HAP-1 (cell line): ENCODE data around the gene CIB4.

Experiments
- DNase-seq, 2 experiments: peaks; one replicate each; pipeline ENCODE4 v3.0.0-alpha.2; 2016 to 2020; ENCODE audit warnings: low spot score in 2 of 2
- H3K27me3 ChIP-seq: fragments of 250-450 bp; sonication (Bioruptor Pico); 2 replicates; pipeline ENCODE4 v1.5.1; 2020; ENCODE audit warnings: low read depth, mild to moderate bottlenecking, moderate library complexity
- H3K36me3 ChIP-seq: fragments of 250-450 bp; sonication (Bioruptor Pico); replicated peaks from 2 replicates; pipeline ENCODE4 v1.5.1; 2020; ENCODE audit warnings: mild to moderate bottlenecking
- H3K4me1 ChIP-seq: fragments of 250-450 bp; sonication (Bioruptor Pico); 2 replicates; pipeline ENCODE4 v1.5.1; 2020; ENCODE audit warnings: mild to moderate bottlenecking
- H3K4me3 ChIP-seq: fragments of 250-450 bp; sonication (Bioruptor Pico); 2 replicates; pipeline ENCODE4 v1.5.1; 2020; ENCODE audit warnings: mild to moderate bottlenecking, moderate library complexity
- H3K9me3 ChIP-seq: fragments of 250-450 bp; sonication (Bioruptor Pico); 2 replicates; pipeline ENCODE4 v1.5.1; 2020; ENCODE audit warnings: mild to moderate bottlenecking, moderate library complexity
- in situ Hi-C: fragments of 300-500 bp; cut with MboI; formaldehyde crosslinking; loops from 3 replicates; pipeline ENCODE4 v1.14.3; 2020; ENCODE audit warnings: low sequenced_read_pairs, inconsistent platforms, mixed read lengths

Gene CIB4

GRCh38 chr2:26640781-26641564 is at the start of gene CIB4:
Gene CIB4, minus strand, starts transcription at chr2:26641366. Its CDS starts 52 bp downstream, at chr2:26641314.
- no peak for DNase-seq
- H3K27me3 ChIP-seq, result peaks cover 13% of the 10 kb centered on the region
- H3K4me1 ChIP-seq, result no peaks in the 10 kb centered on the region; the same call in none of the 2 replicates
- no peak within 1 kb of the TSS for H3K4me3 ChIP-seq
- in situ Hi-C loops, result no loop called here
- H3K36me3 ChIP-seq, result no peaks in the 10 kb centered on the region
- H3K9me3 ChIP-seq, result no peaks in the 10 kb centered on the region

- Histone ChIP-seq H3K9me3 (no peaks in the 10 kb centered on the region), H3K4me3 (no peak overlapping the region), H3K27me3 (peaks cover 36% of the 10 kb centered on the region), H3K36me3 (no peaks in the 10 kb centered on the region), H3K4me1 (no peaks in the 10 kb centered on the region)
- in situ Hi-C loops, result no loop called here
- DNase-seq, result no peak
Observed at GRCh38 chr2:26687801-26688200, 46.6 kb upstream of the CIB4 start.

- Histone ChIP-seq H3K36me3 (no peaks in the 10 kb centered on the region), H3K27me3 (peaks cover 36% of the 10 kb centered on the region), H3K9me3 (no peaks in the 10 kb centered on the region), H3K4me3 (no peak overlapping the region), H3K4me1 (no peaks in the 10 kb centered on the region)
- in situ Hi-C loops, result no loop called here
- DNase-seq, result no peak
Observed at GRCh38 chr2:26687328-26687727, 46.2 kb upstream of the CIB4 start.

GRCh38 chr2:26685989-26686839 is 45.0 kb upstream of the CIB4 start:
- Histone ChIP-seq H3K36me3 (no peaks in the 10 kb centered on the region), H3K4me3 (no peak overlapping the region), H3K27me3 (peaks cover 30% of the 10 kb centered on the region), H3K9me3 (no peaks in the 10 kb centered on the region), H3K4me1 (no peaks in the 10 kb centered on the region)
- no peak for DNase-seq
- in situ Hi-C loops, result no loop called here

GRCh38 chr2:26685341-26685740 is 44.2 kb upstream of the CIB4 start:
- in situ Hi-C loops, result no loop called here
- peaks cover 34% of the 10 kb centered on the region for H3K27me3 ChIP-seq
- H3K9me3 ChIP-seq, result no peaks in the 10 kb centered on the region
- no peaks in the 10 kb centered on the region for H3K4me1 ChIP-seq
- H3K4me3 ChIP-seq, result no peak overlapping the region
- DNase-seq, result no peak
- no peaks in the 10 kb centered on the region for H3K36me3 ChIP-seq

GRCh38 chr2:26683583-26683982 is 42.4 kb upstream of the CIB4 start:
- no peak for DNase-seq
- peaks cover 50% of the 10 kb centered on the region for H3K27me3 ChIP-seq

GRCh38 chr2:26682155-26682554 is 41.0 kb upstream of the CIB4 start:
- Histone ChIP-seq H3K9me3 (0 out of 2 replicates have a peak, but pooled peaks cover 3% of the 10 kb centered on the region), H3K36me3 (no peaks in the 10 kb centered on the region), H3K4me1 (no peaks in the 10 kb centered on the region), H3K4me3 (no peak overlapping the region), H3K27me3 (peaks cover 47% of the 10 kb centered on the region)
- DNase-seq, result no peak
- in situ Hi-C loops, result no loop called here

More at GRCh38 chr2:26683583-26683982, 42.4 kb upstream of the CIB4 start:
- Histone ChIP-seq H3K9me3 (no peaks in the 10 kb centered on the region), H3K36me3 (no peaks in the 10 kb centered on the region), H3K4me3 (no peak overlapping the region), H3K4me1 (no peaks in the 10 kb centered on the region)
- in situ Hi-C loops, result no loop called here

- H3K4me3 ChIP-seq, result no peak overlapping the region
- H3K27me3 ChIP-seq, result peaks cover 47% of the 10 kb centered on the region
- H3K36me3 ChIP-seq, result no peaks in the 10 kb centered on the region
- H3K4me1 ChIP-seq, result no peaks in the 10 kb centered on the region
- in situ Hi-C loops, result no loop called here
- DNase-seq, result no peak
- 0 out of 2 replicates have a peak, but pooled peaks cover 3% of the 10 kb centered on the region for H3K9me3 ChIP-seq
Observed at GRCh38 chr2:26681656-26682055, 40.5 kb upstream of the CIB4 start.

GRCh38 chr2:26679867-26680266 is 38.7 kb upstream of the CIB4 start:
- Histone ChIP-seq H3K27me3 (peaks cover 37% of the 10 kb centered on the region), H3K9me3 (0 out of 2 replicates have a peak, but pooled peaks cover 3% of the 10 kb centered on the region), H3K4me1 (no peaks in the 10 kb centered on the region), H3K36me3 (no peaks in the 10 kb centered on the region), H3K4me3 (no peak overlapping the region)
- in situ Hi-C loops, result no loop called here
- DNase-seq, result no peak

- no peak overlapping the region for H3K4me3 ChIP-seq
- H3K36me3 ChIP-seq, result no peaks in the 10 kb centered on the region
- in situ Hi-C loops, result no loop called here
- no peak for DNase-seq
- H3K9me3 ChIP-seq, result 0 out of 2 replicates have a peak, but pooled peaks cover 3% of the 10 kb centered on the region
- peaks cover 27% of the 10 kb centered on the region for H3K27me3 ChIP-seq
- H3K4me1 ChIP-seq, result no peaks in the 10 kb centered on the region
Observed at GRCh38 chr2:26678035-26678434, 36.9 kb upstream of the CIB4 start.

- H3K27me3 ChIP-seq, result peaks cover 45% of the 10 kb centered on the region
- no peaks in the 10 kb centered on the region for H3K4me1 ChIP-seq
- H3K36me3 ChIP-seq, result no peaks in the 10 kb centered on the region
- in situ Hi-C loops, result no loop called here
- no peak overlapping the region for H3K4me3 ChIP-seq
- H3K9me3 ChIP-seq, result 0 out of 2 replicates have a peak, but pooled peaks cover 3% of the 10 kb centered on the region
- DNase-seq, result no peak
Observed at GRCh38 chr2:26675651-26676255, 34.6 kb upstream of the CIB4 start.

GRCh38 chr2:26674771-26675170 is 33.6 kb upstream of the CIB4 start:
- Histone ChIP-seq H3K36me3 (no peaks in the 10 kb centered on the region), H3K4me3 (no peak overlapping the region), H3K4me1 (no peaks in the 10 kb centered on the region), H3K27me3 (peaks cover 38% of the 10 kb centered on the region), H3K9me3 (0 out of 2 replicates have a peak, but pooled peaks cover 3% of the 10 kb centered on the region)
- in situ Hi-C loops, result no loop called here
- DNase-seq, result no peak

- H3K27me3 ChIP-seq, result peaks cover 32% of the 10 kb centered on the region
- no peaks in the 10 kb centered on the region for H3K36me3 ChIP-seq
- DNase-seq, result no peak
- no peaks in the 10 kb centered on the region for H3K4me1 ChIP-seq
- no peak overlapping the region for H3K4me3 ChIP-seq
- in situ Hi-C loops, result no loop called here
- 0 out of 2 replicates have a peak, but pooled peaks cover 3% of the 10 kb centered on the region for H3K9me3 ChIP-seq
Observed at GRCh38 chr2:26674002-26674751, 33.0 kb upstream of the CIB4 start.
